Panc1 (cell line): ENCODE data around the gene DNASE2B.

ENCODE experiments used
- CTCF ChIP-seq: fragments of 450-650 bp; IDR thresholded peaks from 2 replicates; pipeline ENCODE4 v1.5.1; 2017; ENCODE audit warnings: mild to moderate bottlenecking
- REST ChIP-seq, 2 experiments: IDR thresholded peaks; 2 replicates each; pipeline ENCODE4 v1.6.1; 2011 to 2012; ENCODE audit warnings: low read depth in 2 of 2, control low read depth in 1 of 2, low read length in 1 of 2, mild to moderate bottlenecking in 1 of 2, moderate library complexity in 1 of 2; ENCODE audit not compliant: insufficient read depth in 1 of 2

GRCh38 chr1:84415396-84415795 is 17.1 kb downstream of the DNASE2B start:
- no peak for TF ChIP-seq CTCF
- TF ChIP-seq REST (IDR thresholded peaks at IDR 0.05; ENCODE audit: insufficient read depth in 1 of 2, low read depth in 2 of 2, low read length in 1 of 2) = no peak
